Upper lobe of left lung (tissue), 4 donors: Measurements from ENCODE around the gene OBSCN.

Experiments
- POLR2A ChIP-seq, 4 donors: fragments of 450-650 bp; IDR thresholded peaks; one replicate each; pipeline ENCODE4 v1.5.1; 2016 to 2017; ENCODE audit warnings: antibody characterized with exemption in 4 of 4, mild to moderate bottlenecking in 2 of 4
- TF ChIP-seq, protein P1 (sequence below), 6 experiments: fragments of 450-650 bp in 4 of 6; fragments of 200-600 bp in 2 of 6; sonication (generic) in 2 of 6; IDR thresholded peaks; one replicate each; pipeline ENCODE4 v1.5.1; 2016 to 2019; ENCODE audit warnings: antibody characterized with exemption in 6 of 6

DNA sequence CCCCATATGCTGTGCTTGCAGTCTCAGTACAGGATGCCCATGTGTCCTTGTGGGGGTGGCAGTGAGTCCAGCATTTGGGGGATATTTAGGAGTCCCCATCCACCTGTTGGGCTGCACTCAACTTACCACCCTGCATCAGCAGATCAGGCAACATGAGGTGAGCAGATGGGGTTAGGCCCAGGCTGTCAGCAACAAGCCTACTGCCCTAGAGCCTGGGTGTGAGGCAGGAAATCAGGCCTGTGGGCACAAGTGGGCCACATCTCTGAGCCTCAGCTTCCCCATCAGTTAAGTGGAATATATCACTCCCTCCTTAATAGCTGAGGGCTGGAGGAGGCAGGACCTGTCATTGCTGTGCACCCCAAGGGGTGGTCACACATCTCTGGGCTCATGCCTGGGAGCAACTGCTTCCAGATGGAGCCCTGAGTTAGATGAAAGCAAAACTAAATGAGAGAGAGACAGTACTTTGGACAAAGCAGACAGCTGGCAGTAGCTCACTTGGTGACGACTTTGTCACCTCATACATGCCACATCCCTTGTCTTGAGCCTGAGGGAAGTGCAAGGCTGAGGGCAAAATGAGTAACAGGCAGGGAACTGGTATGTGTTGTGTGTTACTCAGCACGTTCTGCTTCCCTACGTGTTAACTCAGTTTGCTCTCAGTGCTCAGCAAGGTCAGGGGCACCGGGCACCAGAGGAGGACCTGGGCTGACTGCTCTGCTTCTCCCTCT, 150.4 kb downstream of the OBSCN start:
- TF ChIP-seq, protein P1, sequence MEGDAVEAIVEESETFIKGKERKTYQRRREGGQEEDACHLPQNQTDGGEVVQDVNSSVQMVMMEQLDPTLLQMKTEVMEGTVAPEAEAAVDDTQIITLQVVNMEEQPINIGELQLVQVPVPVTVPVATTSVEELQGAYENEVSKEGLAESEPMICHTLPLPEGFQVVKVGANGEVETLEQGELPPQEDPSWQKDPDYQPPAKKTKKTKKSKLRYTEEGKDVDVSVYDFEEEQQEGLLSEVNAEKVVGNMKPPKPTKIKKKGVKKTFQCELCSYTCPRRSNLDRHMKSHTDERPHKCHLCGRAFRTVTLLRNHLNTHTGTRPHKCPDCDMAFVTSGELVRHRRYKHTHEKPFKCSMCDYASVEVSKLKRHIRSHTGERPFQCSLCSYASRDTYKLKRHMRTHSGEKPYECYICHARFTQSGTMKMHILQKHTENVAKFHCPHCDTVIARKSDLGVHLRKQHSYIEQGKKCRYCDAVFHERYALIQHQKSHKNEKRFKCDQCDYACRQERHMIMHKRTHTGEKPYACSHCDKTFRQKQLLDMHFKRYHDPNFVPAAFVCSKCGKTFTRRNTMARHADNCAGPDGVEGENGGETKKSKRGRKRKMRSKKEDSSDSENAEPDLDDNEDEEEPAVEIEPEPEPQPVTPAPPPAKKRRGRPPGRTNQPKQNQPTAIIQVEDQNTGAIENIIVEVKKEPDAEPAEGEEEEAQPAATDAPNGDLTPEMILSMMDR (IDR thresholded peaks at IDR 0.05), result no peak
- no peak for TF ChIP-seq POLR2A (IDR thresholded peaks at IDR 0.05)
